Prostate gland (tissue), 2 donors: Measurements from ENCODE around the gene ITGA8. TPM values are rescaled to one million over a fixed set of nuclear protein-coding genes. Genes with fewer than 3 reads are reported as not detected.

Source experiments
- DNase-seq: peaks from one replicate; pipeline ENCODE4 v3.0.0-alpha.2; 2019; ENCODE audit warnings: low spot score
- H3K27ac ChIP-seq, 2 donors: fragments of 200-600 bp; sonication (generic); 2 replicates each; pipeline ENCODE4 v1.5.1; 2017 to 2019
- H3K27me3 ChIP-seq: fragments of 200-600 bp; sonication (generic); replicated peaks from 2 replicates; pipeline ENCODE4 v1.5.1; 2019; ENCODE audit not compliant: insufficient read depth
- H3K36me3 ChIP-seq, 2 donors: fragments of 200-600 bp; sonication (generic); 1 replicate in 1 of 2; 2 replicates in 1 of 2; pipeline versions ENCODE4 v1.5.1 to v1.8.1; 2017 to 2019
- H3K4me1 ChIP-seq: fragments of 200-600 bp; sonication (generic); replicated peaks from 2 replicates; pipeline ENCODE4 v1.5.1; 2019
- H3K4me3 ChIP-seq, 2 donors: fragments of 200-600 bp; sonication (generic); 2 replicates each; pipeline ENCODE4 v1.5.1; 2017 to 2019
- H3K9me3 ChIP-seq: fragments of 200-600 bp; sonication (generic); 2 replicates; pipeline ENCODE4 v1.5.1; 2017
- POLR2A ChIP-seq: fragments of 450-650 bp; IDR thresholded peaks from one replicate; pipeline ENCODE4 v1.6.1; 2016; ENCODE audit warnings: antibody characterized with exemption, mild to moderate bottlenecking
- POLR2AphosphoS5 ChIP-seq: sonication (generic); formaldehyde crosslinking; IDR thresholded peaks from one replicate; pipeline ENCODE4 v1.6.1; 2017; ENCODE audit warnings: antibody characterized with exemption
- WGBS: methylation state at CpG from one replicate; pipeline ENCODE4 v1.1.5; 2018; 5-methylcytosine and 5-hydroxymethylcytosine counted together
- intact Hi-C: fragments of 100-400 bp; cut with DNase I; formaldehyde crosslinking; loops from one replicate; pipeline ENCODE4 v1.14.2; 2022
- total RNA-seq, 2 donors: library from RNA; depleted of rRNA; stranded (reverse); fragments of >200 nt; gene quantifications; one replicate each; pipeline ENCODE4 v1.1.0, GENCODE V29; 2016
- TF ChIP-seq, protein P1 (sequence below), 4 experiments: fragments of 200-600 bp in 2 of 4; fragments of 450-650 bp in 2 of 4; sonication (generic) in 2 of 4; IDR thresholded peaks; 1 replicate in 3 of 4; 2 replicates in 1 of 4; pipeline ENCODE4 v1.5.1; 2016 to 2019; ENCODE audit warnings: antibody characterized with exemption in 4 of 4, mild to moderate bottlenecking in 2 of 4, moderate library complexity in 2 of 4

Gene ITGA8
- total RNA-seq, 2 donors from 2014 or later: 10.3 to 11.2 TPM

GRCh38 chr10:15546606-15547005, 173.1 kb downstream of the ITGA8 start:
- H3K9me3 ChIP-seq: no peaks in the 10 kb centered on the region
- no peaks in the 10 kb centered on the region for H3K4me1 ChIP-seq
- WGBS: 90% methylated on average over 5 of the region's 5 CpGs
- no peak overlapping the region for H3K4me3 ChIP-seq
- no peaks in the 10 kb centered on the region for H3K27me3 ChIP-seq
- no peak for DNase-seq
- TF ChIP-seq POLR2AphosphoS5 (no peak), POLR2A (no peak)
- TF ChIP-seq, protein P1, sequence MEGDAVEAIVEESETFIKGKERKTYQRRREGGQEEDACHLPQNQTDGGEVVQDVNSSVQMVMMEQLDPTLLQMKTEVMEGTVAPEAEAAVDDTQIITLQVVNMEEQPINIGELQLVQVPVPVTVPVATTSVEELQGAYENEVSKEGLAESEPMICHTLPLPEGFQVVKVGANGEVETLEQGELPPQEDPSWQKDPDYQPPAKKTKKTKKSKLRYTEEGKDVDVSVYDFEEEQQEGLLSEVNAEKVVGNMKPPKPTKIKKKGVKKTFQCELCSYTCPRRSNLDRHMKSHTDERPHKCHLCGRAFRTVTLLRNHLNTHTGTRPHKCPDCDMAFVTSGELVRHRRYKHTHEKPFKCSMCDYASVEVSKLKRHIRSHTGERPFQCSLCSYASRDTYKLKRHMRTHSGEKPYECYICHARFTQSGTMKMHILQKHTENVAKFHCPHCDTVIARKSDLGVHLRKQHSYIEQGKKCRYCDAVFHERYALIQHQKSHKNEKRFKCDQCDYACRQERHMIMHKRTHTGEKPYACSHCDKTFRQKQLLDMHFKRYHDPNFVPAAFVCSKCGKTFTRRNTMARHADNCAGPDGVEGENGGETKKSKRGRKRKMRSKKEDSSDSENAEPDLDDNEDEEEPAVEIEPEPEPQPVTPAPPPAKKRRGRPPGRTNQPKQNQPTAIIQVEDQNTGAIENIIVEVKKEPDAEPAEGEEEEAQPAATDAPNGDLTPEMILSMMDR (IDR thresholded peaks at IDR 0.05): no peak
- no peak overlapping the region for H3K27ac ChIP-seq
- intact Hi-C loops: no loop called here
- no peaks in the 10 kb centered on the region for H3K36me3 ChIP-seq

GRCh38 chr10:15545884-15546283, 173.8 kb downstream of the ITGA8 start:
- H3K27me3 ChIP-seq: no peaks in the 10 kb centered on the region
- TF ChIP-seq POLR2A: no peak
- no peak for TF ChIP-seq POLR2AphosphoS5
- TF ChIP-seq, protein P1 (IDR thresholded peaks at IDR 0.05): no peak
- H3K9me3 ChIP-seq: no peaks in the 10 kb centered on the region
- WGBS: 91% methylated on average over 4 of the region's 4 CpGs
- H3K36me3 ChIP-seq: no peaks in the 10 kb centered on the region
- no peaks in the 10 kb centered on the region for H3K4me1 ChIP-seq
- peak overlapping the region in 1 of 2 donors; percentile 11 for H3K27ac ChIP-seq
- no peak overlapping the region for H3K4me3 ChIP-seq
- intact Hi-C loops: no loop called here
- DNase-seq: no peak

DNA sequence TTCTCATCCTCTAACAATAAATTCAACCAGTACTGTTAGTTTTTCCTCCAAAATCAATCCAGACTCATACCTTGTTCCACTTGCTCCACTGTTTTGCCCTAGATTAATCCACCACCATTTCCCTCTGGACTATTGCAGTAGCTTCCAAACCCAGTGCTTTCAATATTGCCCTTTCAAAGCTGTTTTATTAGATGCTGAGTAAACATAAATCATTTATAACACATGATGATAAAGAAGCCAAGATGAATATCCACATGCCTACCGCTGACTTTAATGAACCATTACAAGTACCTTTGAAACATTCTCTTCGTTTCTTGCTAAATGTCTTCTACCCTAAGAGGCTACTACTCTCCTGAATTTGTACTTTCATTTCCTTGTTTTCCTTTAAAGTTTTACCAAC, 174.5 kb downstream of the ITGA8 start:
- Histone ChIP-seq H3K4me3 (no peak overlapping the region), H3K4me1 (no peaks in the 10 kb centered on the region), H3K27ac (peak overlapping the region in 1 of 2 donors; percentile 11), H3K27me3 (no peaks in the 10 kb centered on the region), H3K36me3 (no peaks in the 10 kb centered on the region), H3K9me3 (no peaks in the 10 kb centered on the region)
- TF ChIP-seq POLR2AphosphoS5: peak; percentile 73
- TF ChIP-seq POLR2A: no peak
- TF ChIP-seq, protein P1 (IDR thresholded peaks at IDR 0.05): no peak
- no peak for DNase-seq
- intact Hi-C loops: no loop called here
- 39% methylated on average over 2 of the region's 2 CpGs for WGBS

- H3K9me3 ChIP-seq: no peaks in the 10 kb centered on the region
- no peak for TF ChIP-seq POLR2A
- TF ChIP-seq POLR2AphosphoS5: no peak
- TF ChIP-seq, protein P1 (IDR thresholded peaks at IDR 0.05): no peak
- H3K4me1 ChIP-seq: no peaks in the 10 kb centered on the region
- DNase-seq: no peak
- H3K4me3 ChIP-seq: no peak overlapping the region
- H3K36me3 ChIP-seq: no peaks in the 10 kb centered on the region
- intact Hi-C loops: no loop called here
- WGBS: 91% methylated on average over 1 of the region's 1 CpG
- no peak overlapping the region for H3K27ac ChIP-seq
- H3K27me3 ChIP-seq: no peaks in the 10 kb centered on the region
Measured at GRCh38 chr10:15543994-15544393, 175.7 kb downstream of the ITGA8 start.

DNA sequence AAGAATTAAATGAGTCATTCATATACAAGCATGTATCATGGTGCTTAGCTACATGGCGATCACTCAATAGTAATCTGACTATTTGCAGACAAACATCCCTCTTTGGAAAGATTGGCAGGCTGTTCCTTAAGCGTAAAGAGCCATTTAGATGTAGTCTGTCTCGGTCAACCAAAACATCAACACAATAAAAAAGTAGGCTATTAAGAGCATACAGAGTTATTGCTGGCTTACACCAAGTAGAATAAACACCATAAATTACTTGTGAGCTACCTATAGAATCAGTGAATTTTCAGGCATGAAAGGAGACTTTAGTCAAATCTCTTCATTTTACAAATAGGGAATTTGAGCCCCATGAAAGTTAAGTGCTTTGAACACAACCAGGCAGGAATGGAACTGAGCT, 176.9 kb downstream of the ITGA8 start:
- no peaks in the 10 kb centered on the region for H3K27me3 ChIP-seq
- H3K27ac ChIP-seq: no peak overlapping the region
- H3K9me3 ChIP-seq: no peaks in the 10 kb centered on the region
- intact Hi-C loops: no loop called here
- no peak overlapping the region for H3K4me3 ChIP-seq
- H3K4me1 ChIP-seq: no peaks in the 10 kb centered on the region
- H3K36me3 ChIP-seq: no peaks in the 10 kb centered on the region
- DNase-seq: no peak
- TF ChIP-seq, protein P1 (IDR thresholded peaks at IDR 0.05): no peak
- TF ChIP-seq POLR2AphosphoS5: no peak
- TF ChIP-seq POLR2A: no peak
- WGBS: 85% methylated on average over 3 of the region's 3 CpGs
